DMS 273 (cell line): ENCODE data around the gene WNT6.

Source experiments
- DNase-seq: peaks from one replicate; lab custom pipeline; 2025; ENCODE audit not compliant: unreplicated experiment; lab: John Stamatoyannopoulos, UW

The WNT6 gene

GRCh38 chr2:218859556-218859987, at the start of gene WNT6:
TSS of gene WNT6 (plus strand) at chr2:218859805. CDS start at chr2:218860038, 233 bp downstream.
- peak; percentile 54 for DNase-seq

GRCh38 chr2:218810256-218810655, 49.3 kb upstream of the WNT6 start:
- no peak for DNase-seq

- no peak for DNase-seq
These were observed 48.2 kb upstream of the WNT6 start for GRCh38 chr2:218811382-218811781.

- DNase-seq, result no peak
These were observed 47.3 kb upstream of the WNT6 start for GRCh38 chr2:218812096-218812815.

GRCh38 chr2:218812861-218813260, 46.7 kb upstream of the WNT6 start:
- no peak for DNase-seq

GRCh38 chr2:218813771-218814460, 45.7 kb upstream of the WNT6 start:
- DNase-seq, result no peak

- no peak for DNase-seq
These were observed 44.9 kb upstream of the WNT6 start for GRCh38 chr2:218814540-218815243.

GRCh38 chr2:218815244-218815637, 44.4 kb upstream of the WNT6 start:
- DNase-seq, result no peak

- no peak for DNase-seq
These were observed 44.0 kb upstream of the WNT6 start for GRCh38 chr2:218815649-218816048.

GRCh38 chr2:218816561-218817011, 43.0 kb upstream of the WNT6 start:
- no peak for DNase-seq

- DNase-seq, result no peak
These were observed 40.5 kb upstream of the WNT6 start for GRCh38 chr2:218819093-218819492.

GRCh38 chr2:218820746-218821369, 38.7 kb upstream of the WNT6 start:
- DNase-seq, result no peak

- DNase-seq, result no peak
These were observed 37.9 kb upstream of the WNT6 start for GRCh38 chr2:218821605-218822211.

GRCh38 chr2:218822622-218823021, 37.0 kb upstream of the WNT6 start:
- no peak for DNase-seq

- no peak for DNase-seq
These were observed 36.3 kb upstream of the WNT6 start for GRCh38 chr2:218823196-218823855.

- no peak for DNase-seq
These were observed 35.6 kb upstream of the WNT6 start for GRCh38 chr2:218824004-218824403.

GRCh38 chr2:218826791-218827190, 32.8 kb upstream of the WNT6 start:
- DNase-seq, result no peak

GRCh38 chr2:218827701-218828476, 31.7 kb upstream of the WNT6 start:
- no peak for DNase-seq

GRCh38 chr2:218828477-218828778, 31.2 kb upstream of the WNT6 start:
- DNase-seq, result no peak
